D341Med (cell line): ENCODE data around the gene TRMT10A.
A peak's percentile ranks its signal among the peaks of the same experiment; 100 is the strongest.

Source experiments
- DNase-seq: peaks from one replicate; pipeline ENCODE4 v3.0.0; 2012; ENCODE audit warnings: low spot score

TRMT10A gene

GRCh38 chr4:99563310-99564186 lies at the start of gene TRMT10A:
TRMT10A (minus strand) TSS chr4:99564039; CDS start chr4:99559338, 4,701 bp downstream.
- peak; percentile 94 for DNase-seq

- DNase-seq: no peak
Measured at GRCh38 chr4:99612704-99613103, 48.9 kb upstream of the TRMT10A start.

GRCh38 chr4:99612281-99612680 lies 48.4 kb upstream of the TRMT10A start:
- no peak for DNase-seq

GRCh38 chr4:99610605-99611175 lies 46.9 kb upstream of the TRMT10A start:
- DNase-seq: no peak

GRCh38 chr4:99608417-99608816 lies 44.6 kb upstream of the TRMT10A start:
- DNase-seq: no peak

- no peak for DNase-seq
Measured at GRCh38 chr4:99606716-99607115, 42.9 kb upstream of the TRMT10A start.

- no peak for DNase-seq
Measured at GRCh38 chr4:99594818-99595217, 31.0 kb upstream of the TRMT10A start.

- DNase-seq: no peak
Measured at GRCh38 chr4:99593781-99594641, 30.2 kb upstream of the TRMT10A start.

GRCh38 chr4:99591757-99592156 lies 27.9 kb upstream of the TRMT10A start:
- DNase-seq: no peak

- no peak for DNase-seq
Measured at GRCh38 chr4:99587803-99588202, 24.0 kb upstream of the TRMT10A start.

- DNase-seq: no peak
Measured at GRCh38 chr4:99587309-99587708, 23.5 kb upstream of the TRMT10A start.

- DNase-seq: no peak
Measured at GRCh38 chr4:99586797-99587196, 23.0 kb upstream of the TRMT10A start.

GRCh38 chr4:99586322-99586721 lies 22.5 kb upstream of the TRMT10A start:
- DNase-seq: no peak

GRCh38 chr4:99585516-99585915 lies 21.7 kb upstream of the TRMT10A start:
- DNase-seq: no peak

- DNase-seq: no peak
Measured at GRCh38 chr4:99578714-99579113, 14.9 kb upstream of the TRMT10A start.

- no peak for DNase-seq
Measured at GRCh38 chr4:99574530-99575324, 10.9 kb upstream of the TRMT10A start, which contains the start of gene MTTP. MTTP (plus strand) TSS chr4:99574824; CDS start chr4:99574910, 86 bp downstream.

- DNase-seq: no peak
Measured at GRCh38 chr4:99573735-99574368, 10.0 kb upstream of the TRMT10A start.

- no peak for DNase-seq
Measured at GRCh38 chr4:99572527-99573240, 8.8 kb upstream of the TRMT10A start.

- no peak for DNase-seq
Measured at GRCh38 chr4:99571883-99572282, 8.0 kb upstream of the TRMT10A start.

GRCh38 chr4:99564921-99565320 lies 1.1 kb upstream of the TRMT10A start:
- peak; percentile 38 for DNase-seq
